SK-N-SH (cell line): ENCODE results near the gene NFYA. TPM values are rescaled to one million over a fixed set of nuclear protein-coding genes. Genes with fewer than 3 reads are reported as not detected.

Experiments
- CTCF ChIA-PET: fragments of 300-600, 350-600 bp; formaldehyde crosslinking; extraction: SDS; loops from one replicate; lab custom pipeline; 2021; lab: Yijun Ruan, JAX
- POLR2A ChIA-PET: fragments of 350-600 bp; sonication (Branson Sonifier 250); formaldehyde crosslinking; extraction: SDS; loops from one replicate; lab custom pipeline; 2020; ENCODE audit warnings: antibody characterized with exemption, inconsistent platforms; lab: Yijun Ruan, JAX
- DNase-seq: peaks from one replicate; pipeline ENCODE4 v3.0.0; 2012
- H2AFZ ChIP-seq: fragments of 200-600 bp; sonication (generic); 2 replicates; pipeline ENCODE4 v1.8.1; 2016; ENCODE audit warnings: antibody characterized with exemption, mild to moderate bottlenecking, low read depth
- H3F3A ChIP-seq: fragments of 200-600 bp; sonication (generic); replicated peaks from 2 replicates; pipeline ENCODE3; 2016; ENCODE audit warnings: antibody characterized with exemption, mild to moderate bottlenecking; ENCODE audit not compliant: insufficient read depth
- H3K27ac ChIP-seq, 2 experiments: fragments of 200-500 bp in 1 of 2; fragments of 200-600 bp in 1 of 2; sonication (Bioruptor generic) in 1 of 2; sonication (generic), shearing (Covaris generic) in 1 of 2; 2 replicates each; pipeline versions ENCODE4 v1.5.1 to v1.6.1; 2014 to 2016; ENCODE audit warnings: low read depth in 2 of 2, inconsistent platforms in 1 of 2, low read length in 1 of 2, mild to moderate bottlenecking in 1 of 2, mixed read lengths in 1 of 2
- H3K27me3 ChIP-seq: fragments of 200-600 bp; sonication (generic), shearing (Covaris generic); 2 replicates; pipeline ENCODE4 v1.6.1; 2016; ENCODE audit warnings: mixed run types; ENCODE audit not compliant: insufficient read depth
- H3K36me3 ChIP-seq, 2 experiments: fragments of 200-500 bp in 1 of 2; fragments of 200-600 bp in 1 of 2; sonication (Bioruptor generic) in 1 of 2; sonication (generic) in 1 of 2; replicated peaks in 1 of 2; 2 replicates each; pipeline versions ENCODE3 to v1.5.1; 2014 to 2016; ENCODE audit warnings: low read length in 1 of 2, mild to moderate bottlenecking in 1 of 2; ENCODE audit not compliant: insufficient read depth in 2 of 2, control insufficient read depth in 1 of 2
- H3K4me1 ChIP-seq, 2 experiments: fragments of 200-500 bp in 1 of 2; fragments of 200-600 bp in 1 of 2; sonication (Bioruptor generic) in 1 of 2; sonication (generic), shearing (Covaris generic) in 1 of 2; 2 replicates each; pipeline versions ENCODE4 v1.5.1 to v1.6.1; 2014 to 2016; ENCODE audit warnings: low read depth in 1 of 2, low read length in 1 of 2, mixed run types in 1 of 2; ENCODE audit not compliant: insufficient read depth in 2 of 2, control insufficient read depth in 1 of 2
- H3K4me2 ChIP-seq: fragments of 200-600 bp; sonication (generic), shearing (Covaris generic); 2 replicates; pipeline ENCODE4 v1.6.1; 2017; ENCODE audit warnings: mixed run types
- H3K4me3 ChIP-seq, 2 experiments: fragments of 200-500 bp in 1 of 2; fragments of 200-600 bp in 1 of 2; sonication (Bioruptor generic) in 1 of 2; sonication (generic), shearing (Covaris generic) in 1 of 2; 2 replicates each; pipeline versions ENCODE4 v1.5.1 to v1.8.1; 2014 to 2016; ENCODE audit warnings: low read depth in 2 of 2, inconsistent platforms in 1 of 2, low read length in 1 of 2, mild to moderate bottlenecking in 1 of 2, mixed read lengths in 1 of 2, moderate library complexity in 1 of 2
- H3K79me2 ChIP-seq: fragments of 200-600 bp; sonication (generic); 2 replicates; pipeline ENCODE4 v1.8.1; 2017; ENCODE audit warnings: mild to moderate bottlenecking; ENCODE audit not compliant: insufficient read depth
- H3K9ac ChIP-seq: fragments of 200-600 bp; sonication (generic); 2 replicates; pipeline ENCODE4 v1.6.1; 2017; ENCODE audit warnings: mixed run types
- H3K9me2 ChIP-seq: fragments of 200-600 bp; sonication (generic); 2 replicates; pipeline ENCODE4 v1.6.1; 2017; ENCODE audit warnings: mixed run types
- H3K9me3 ChIP-seq: fragments of 200-600 bp; sonication (generic); 2 replicates; pipeline ENCODE4 v1.6.1; 2017; ENCODE audit warnings: mixed run types, mild to moderate bottlenecking, moderate library complexity
- H4K20me1 ChIP-seq: fragments of 200-600 bp; sonication (generic); 2 replicates; pipeline ENCODE4 v1.6.1; 2017; ENCODE audit warnings: mild to moderate bottlenecking, mixed run types; ENCODE audit not compliant: insufficient read depth
- CHD2 ChIP-seq: fragments of 150-350 bp; IDR thresholded peaks from 2 replicates; pipeline ENCODE4 v1.6.1; 2018; ENCODE audit warnings: low read length; ENCODE audit not compliant: partially characterized antibody
- CTCF ChIP-seq: fragments of 200-600 bp; sonication (generic); IDR thresholded peaks from 2 replicates; pipeline ENCODE4 v1.6.1; 2017; ENCODE audit warnings: antibody characterized with exemption, mild to moderate bottlenecking, moderate library complexity
- ELF1 ChIP-seq: IDR thresholded peaks from 2 replicates; pipeline ENCODE4 v1.4.0; 2012
- EP300 ChIP-seq, 2 experiments: IDR thresholded peaks; 2 replicates each; pipeline versions ENCODE4 v1.4.0 to v1.6.1; 2012; ENCODE audit warnings: borderline replicate concordance in 1 of 2, low read depth in 1 of 2, low read length in 1 of 2
- EZH2phosphoT487 ChIP-seq: fragments of 200-600 bp; sonication (generic); IDR thresholded peaks from 2 replicates; pipeline ENCODE4 v1.6.1; 2017; ENCODE audit warnings: low read depth, mixed run types, mild to moderate bottlenecking, antibody characterized with exemption, moderate library complexity, borderline replicate concordance
- FOSL2 ChIP-seq: IDR thresholded peaks from 2 replicates; pipeline ENCODE4 v1.4.0; 2012; ENCODE audit warnings: low read depth, mild to moderate bottlenecking, moderate library complexity, borderline replicate concordance
- FOXJ3 ChIP-seq: sonication (generic); formaldehyde crosslinking; IDR thresholded peaks from 2 replicates; pipeline ENCODE4 v1.5.1; 2020; ENCODE audit warnings: mild to moderate bottlenecking, missing genetic modification reagents
- FOXM1 ChIP-seq: IDR thresholded peaks from 2 replicates; pipeline ENCODE4 v1.4.0; 2012; ENCODE audit warnings: low read depth, mild to moderate bottlenecking
- GABPA ChIP-seq: IDR thresholded peaks from 2 replicates; pipeline ENCODE4 v1.4.0; 2012; ENCODE audit warnings: low read depth, mild to moderate bottlenecking
- GATA2 ChIP-seq: sonication (generic); formaldehyde crosslinking; IDR thresholded peaks from 2 replicates; pipeline ENCODE4 v1.5.0; 2020; ENCODE audit warnings: mild to moderate bottlenecking, missing genetic modification reagents
- IRF3 ChIP-seq: fragments of 150-350 bp; IDR thresholded peaks from 2 replicates; pipeline ENCODE4 v1.6.1; 2016; ENCODE audit warnings: mild to moderate bottlenecking, low read depth, low read length
- MAX ChIP-seq: IDR thresholded peaks from 2 replicates; pipeline ENCODE4 v1.4.0; 2012; ENCODE audit warnings: low read depth
- NFIC ChIP-seq: IDR thresholded peaks from 2 replicates; pipeline ENCODE4 v1.4.0; 2012; ENCODE audit warnings: borderline replicate concordance
- PBX3 ChIP-seq: IDR thresholded peaks from 2 replicates; pipeline ENCODE4; 2012
- REST ChIP-seq: IDR thresholded peaks from 2 replicates; pipeline ENCODE4 v1.6.1; 2012; ENCODE audit warnings: mild to moderate bottlenecking, low read depth, low read length, moderate library complexity
- SMC3 ChIP-seq: IDR thresholded peaks from 2 replicates; pipeline ENCODE4 v1.6.1; 2012; ENCODE audit warnings: low read depth, low read length, improper control_type of control experiment
- TCF12 ChIP-seq: IDR thresholded peaks from 2 replicates; pipeline ENCODE4 v1.4.0; 2012
- USF2 ChIP-seq: fragments of 150-350 bp; IDR thresholded peaks from 2 replicates; pipeline ENCODE4 v1.6.1; 2017; ENCODE audit warnings: antibody characterized with exemption, low read length, low read depth, borderline replicate concordance
- ZBTB33 ChIP-seq: IDR thresholded peaks from 2 replicates; pipeline ENCODE4 v1.4.0; 2012; ENCODE audit warnings: low read depth, borderline replicate concordance
- WGBS: methylation state at CpG from one replicate; pipeline ENCODE4 v1.1.6; 2017; ENCODE audit warnings: low lambda C conversion rate; 5-methylcytosine and 5-hydroxymethylcytosine counted together
- polyA plus RNA-seq, 3 experiments: library from polyadenylated mRNA; depleted of rRNA; stranded (reverse); fragments of >200 nt; gene quantifications; 2 replicates each; pipeline ENCODE4 v1.2.3, GENCODE V29; 2012

NFYA gene
- polyA plus RNA-seq, 1 of the 3 experiments (the other 2 are of a cell fraction), result 6.8 TPM

GRCh38 chr6:41047306-41047705, 25.5 kb upstream of the NFYA start:
- no peaks in the 10 kb centered on the region for H3K9me3 ChIP-seq
- H2AFZ ChIP-seq, result no peak overlapping the region
- no peaks in the 10 kb centered on the region for H3K79me2 ChIP-seq
- H3F3A ChIP-seq, result no peaks in the 10 kb centered on the region
- no peak overlapping the region for H3K4me3 ChIP-seq
- POLR2A ChIA-PET, result no interaction called here
- H3K9ac ChIP-seq, result no peak overlapping the region
- TF ChIP-seq CTCF (no peak), EP300 (IDR thresholded peaks at IDR 0.05; ENCODE audit: borderline replicate concordance in 1 of 2, low read depth in 1 of 2, low read length in 1 of 2) (no peak), GATA2 (CRISPR knock-in tag) (no peak), CHD2 (no peak), PBX3 (no peak), IRF3 (no peak), FOXJ3 (CRISPR knock-in tag) (no peak), ZBTB33 (no peak), GABPA (no peak), REST (no peak), NFIC (no peak), SMC3 (no peak), FOSL2 (no peak), EZH2phosphoT487 (no peak), MAX (no peak), USF2 (no peak), ELF1 (no peak), TCF12 (no peak), FOXM1 (no peak)
- H3K36me3 ChIP-seq, result no peaks in the 10 kb centered on the region
- no peak overlapping the region for H3K27ac ChIP-seq
- H3K4me1 ChIP-seq, result no peaks in the 10 kb centered on the region
- no peaks in the 10 kb centered on the region for H4K20me1 ChIP-seq
- H3K9me2 ChIP-seq, result no peaks in the 10 kb centered on the region
- H3K4me2 ChIP-seq, result no peak overlapping the region
- DNase-seq, result no peak
- WGBS, result 82% methylated on average over 2 of the region's 2 CpGs
- CTCF ChIA-PET, result interaction anchor here (2.4 kb wide), 1 partner anchor 19 kb away, joined by 10 read pairs; no protein-coding TSS in a partner anchor
- no peaks in the 10 kb centered on the region for H3K27me3 ChIP-seq
